ENCODE measurements around the gene DOK4.
A peak's percentile ranks its signal among the peaks of the same experiment; 100 is the strongest.

Gene DOK4

GRCh38 chr16:57478396-57479204 lies 7.7 kb downstream of the DOK4 start:
- no peak for DNase-seq (ENCODE audit: low read depth in 1 of 2, low spot score in 1 of 2)

GRCh38 chr16:57477531-57478202 lies 8.6 kb downstream of the DOK4 start:
- no peak for DNase-seq (ENCODE audit: low read depth in 1 of 2, low spot score in 1 of 2)

- DNase-seq (ENCODE audit: low read depth in 1 of 2, low spot score in 1 of 2): no peak
These were observed 9.5 kb downstream of the DOK4 start for GRCh38 chr16:57476546-57477410.

GRCh38 chr16:57475711-57476339 lies 10.5 kb downstream of the DOK4 start:
- DNase-seq (ENCODE audit: low read depth in 1 of 2, low spot score in 1 of 2): peak in 1 of 2 donors; percentile 57

GRCh38 chr16:57474671-57475661 lies 11.3 kb downstream of the DOK4 start:
- DNase-seq (ENCODE audit: low read depth in 1 of 2, low spot score in 1 of 2): no peak

- no peak for DNase-seq (ENCODE audit: low read depth in 1 of 2, low spot score in 1 of 2)
These were observed 12.4 kb downstream of the DOK4 start for GRCh38 chr16:57473906-57474305.

GRCh38 chr16:57473176-57473840 lies 13.0 kb downstream of the DOK4 start:
- DNase-seq (ENCODE audit: low read depth in 1 of 2, low spot score in 1 of 2): no peak

GRCh38 chr16:57472665-57473060 lies 13.6 kb downstream of the DOK4 start:
- no peak for DNase-seq (ENCODE audit: low read depth in 1 of 2, low spot score in 1 of 2)

- DNase-seq (ENCODE audit: low read depth in 1 of 2, low spot score in 1 of 2): no peak
These were observed 14.2 kb downstream of the DOK4 start for GRCh38 chr16:57471852-57472664.

- DNase-seq (ENCODE audit: low read depth in 1 of 2, low spot score in 1 of 2): no peak
These were observed 15.1 kb downstream of the DOK4 start for GRCh38 chr16:57471209-57471608.

GRCh38 chr16:57470711-57471110 lies 15.6 kb downstream of the DOK4 start:
- no peak for DNase-seq (ENCODE audit: low read depth in 1 of 2, low spot score in 1 of 2)

GRCh38 chr16:57469917-57470470 lies 16.3 kb downstream of the DOK4 start:
- no peak for DNase-seq (ENCODE audit: low read depth in 1 of 2, low spot score in 1 of 2)

GRCh38 chr16:57469046-57469445 lies 17.2 kb downstream of the DOK4 start:
- no peak for DNase-seq (ENCODE audit: low read depth in 1 of 2, low spot score in 1 of 2)

GRCh38 chr16:57468346-57468745 lies 17.9 kb downstream of the DOK4 start:
- DNase-seq (ENCODE audit: low read depth in 1 of 2, low spot score in 1 of 2): no peak

- DNase-seq (ENCODE audit: low read depth in 1 of 2, low spot score in 1 of 2): no peak
These were observed 21.8 kb downstream of the DOK4 start for GRCh38 chr16:57464523-57464922.

GRCh38 chr16:57462978-57463362 lies 23.3 kb downstream of the DOK4 start:
- no peak for DNase-seq (ENCODE audit: low read depth in 1 of 2, low spot score in 1 of 2)

- DNase-seq (ENCODE audit: low read depth in 1 of 2, low spot score in 1 of 2): peak; percentile 87 to 91
These were observed 23.9 kb downstream of the DOK4 start, which contains the start of gene POLR2C for GRCh38 chr16:57462209-57462977. POLR2C (plus strand) TSS chr16:57462679; CDS start chr16:57462725, 46 bp downstream.
